ENCODE data around the gene RADIL.
"Not testable (repeated sequence)": the region's sequence is repeated elsewhere in the genome, so short reads cannot be mapped to it uniquely, and the experiment has no call there.

RADIL gene

GRCh38 chr7:4808026-4808425 lies 75.5 kb downstream of the RADIL start:
- DNase-seq: no peak

GRCh38 chr7:4807598-4808016 lies 75.9 kb downstream of the RADIL start:
- no peak for DNase-seq

- no peak for DNase-seq
Observed at GRCh38 chr7:4806983-4807597, 76.4 kb downstream of the RADIL start.

- no peak for DNase-seq
Observed at GRCh38 chr7:4805984-4806300, 77.6 kb downstream of the RADIL start.

- DNase-seq: no peak
Observed at GRCh38 chr7:4805110-4805983, 78.2 kb downstream of the RADIL start.

- DNase-seq: no peak
Observed at GRCh38 chr7:4803397-4804241, 79.9 kb downstream of the RADIL start.

- not testable (repeated sequence) for DNase-seq
Observed at GRCh38 chr7:4802577-4802976, 80.9 kb downstream of the RADIL start.

GRCh38 chr7:4801839-4802231 lies 81.7 kb downstream of the RADIL start:
- DNase-seq: no peak

GRCh38 chr7:4800926-4801838 lies 82.3 kb downstream of the RADIL start:
- DNase-seq: no peak

- DNase-seq: no peak
Observed at GRCh38 chr7:4800487-4800886, 83.0 kb downstream of the RADIL start.

GRCh38 chr7:4799508-4800268 lies 83.8 kb downstream of the RADIL start:
- no peak for DNase-seq

GRCh38 chr7:4798706-4799235 lies 84.7 kb downstream of the RADIL start:
- no peak for DNase-seq

- DNase-seq: no peak
Observed at GRCh38 chr7:4797858-4798705, 85.4 kb downstream of the RADIL start.

- DNase-seq: no peak
Observed at GRCh38 chr7:4796453-4796852, 87.1 kb downstream of the RADIL start.

- no peak for DNase-seq
Observed at GRCh38 chr7:4794591-4795350, 88.7 kb downstream of the RADIL start.

GRCh38 chr7:4794171-4794570 lies 89.3 kb downstream of the RADIL start:
- not testable (repeated sequence) for DNase-seq

GRCh38 chr7:4793385-4793993 lies 90.0 kb downstream of the RADIL start:
- not testable (repeated sequence) for DNase-seq

GRCh38 chr7:4792537-4793126 lies 90.9 kb downstream of the RADIL start:
- DNase-seq: no peak
